ENCODE results near the gene HDAC7. TPM values are rescaled to one million over a fixed set of nuclear protein-coding genes. Genes with fewer than 3 reads are reported as not detected.

The HDAC7 gene
- total and polyA plus RNA-seq, 2 experiments from 2014 or later = 41.3 to 60.1 TPM

DNA sequence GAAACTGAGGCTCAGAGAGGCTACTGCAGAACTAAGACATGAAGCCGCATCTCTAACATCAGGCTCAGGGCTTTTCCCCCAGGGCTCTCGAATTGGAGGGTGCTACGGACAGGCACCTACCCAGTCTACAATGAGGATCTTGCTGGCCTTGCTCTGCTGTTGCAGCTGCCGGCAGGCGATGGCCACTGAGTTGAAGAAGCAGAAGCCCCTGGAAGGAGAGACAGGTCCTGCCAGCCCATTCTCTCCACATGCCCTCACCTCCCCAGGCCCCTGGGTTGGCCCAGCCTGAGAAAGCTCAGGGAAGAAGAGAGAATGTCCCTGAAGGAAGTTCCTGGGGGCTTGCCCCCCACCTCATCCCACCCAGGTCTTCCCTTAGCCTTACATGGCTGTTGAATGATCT, 30.6 kb downstream of the HDAC7 start:
- no peaks in the 10 kb centered on the region for H3K4me1 ChIP-seq (ENCODE audit: insufficient read depth)
- Mint-ChIP-seq H3K36me3 (ENCODE audit: low read depth) (peaks cover 85% of the 10 kb centered on the region), H3K27ac (no peak overlapping the region), H3K9me3 (no peaks in the 10 kb centered on the region; the same call in 2 of the 3 replicates), H3K27me3 (ENCODE audit: insufficient read depth, low read depth, poor library complexity) (peaks cover 11% of the 10 kb centered on the region), H3K4me1 (no peaks in the 10 kb centered on the region; the same call in 2 of the 3 replicates), H3K4me3 (no peak overlapping the region)
- H3K9me2 ChIP-seq (ENCODE audit: insufficient read depth) = no peaks in the 10 kb centered on the region
- DNase-seq (ENCODE audit: low spot score) = no peak
- H3F3A ChIP-seq (replicated peaks; ENCODE audit: low read depth) = no peaks in the 10 kb centered on the region
- no peaks in the 10 kb centered on the region for H3K27me3 ChIP-seq (ENCODE audit: insufficient read depth)
- H3K36me3 ChIP-seq (ENCODE audit: insufficient read depth) = peaks cover 17% of the 10 kb centered on the region
- no peaks in the 10 kb centered on the region for H3K79me2 ChIP-seq (replicated peaks; ENCODE audit: insufficient read depth)
- TF ChIP-seq POLR2AphosphoS5 (IDR thresholded peaks at IDR 0.05; ENCODE audit: low read depth) (no peak), ZNF331 (CRISPR knock-in tag; IDR thresholded peaks at IDR 0.05; ENCODE audit: low read depth) (no peak), JUNB (IDR thresholded peaks at IDR 0.05; ENCODE audit: unreplicated experiment) (no peak), NANOG (IDR thresholded peaks at IDR 0.05; ENCODE audit: borderline replicate concordance) (no peak), STAT1 (IDR thresholded peaks at IDR 0.05; ENCODE audit: unreplicated experiment) (no peak), EZH2 (IDR thresholded peaks at IDR 0.05; ENCODE audit: low read depth, unreplicated experiment) (no peak), CREB1 (CRISPR knock-in tag; IDR thresholded peaks at IDR 0.05; ENCODE audit: low read depth) (no peak), EZH2phosphoT487 (IDR thresholded peaks at IDR 0.05; ENCODE audit: unreplicated experiment) (no peak), ZNF114 (CRISPR knock-in tag; IDR thresholded peaks at IDR 0.05) (no peak)
- TF ChIP-seq, protein P1, sequence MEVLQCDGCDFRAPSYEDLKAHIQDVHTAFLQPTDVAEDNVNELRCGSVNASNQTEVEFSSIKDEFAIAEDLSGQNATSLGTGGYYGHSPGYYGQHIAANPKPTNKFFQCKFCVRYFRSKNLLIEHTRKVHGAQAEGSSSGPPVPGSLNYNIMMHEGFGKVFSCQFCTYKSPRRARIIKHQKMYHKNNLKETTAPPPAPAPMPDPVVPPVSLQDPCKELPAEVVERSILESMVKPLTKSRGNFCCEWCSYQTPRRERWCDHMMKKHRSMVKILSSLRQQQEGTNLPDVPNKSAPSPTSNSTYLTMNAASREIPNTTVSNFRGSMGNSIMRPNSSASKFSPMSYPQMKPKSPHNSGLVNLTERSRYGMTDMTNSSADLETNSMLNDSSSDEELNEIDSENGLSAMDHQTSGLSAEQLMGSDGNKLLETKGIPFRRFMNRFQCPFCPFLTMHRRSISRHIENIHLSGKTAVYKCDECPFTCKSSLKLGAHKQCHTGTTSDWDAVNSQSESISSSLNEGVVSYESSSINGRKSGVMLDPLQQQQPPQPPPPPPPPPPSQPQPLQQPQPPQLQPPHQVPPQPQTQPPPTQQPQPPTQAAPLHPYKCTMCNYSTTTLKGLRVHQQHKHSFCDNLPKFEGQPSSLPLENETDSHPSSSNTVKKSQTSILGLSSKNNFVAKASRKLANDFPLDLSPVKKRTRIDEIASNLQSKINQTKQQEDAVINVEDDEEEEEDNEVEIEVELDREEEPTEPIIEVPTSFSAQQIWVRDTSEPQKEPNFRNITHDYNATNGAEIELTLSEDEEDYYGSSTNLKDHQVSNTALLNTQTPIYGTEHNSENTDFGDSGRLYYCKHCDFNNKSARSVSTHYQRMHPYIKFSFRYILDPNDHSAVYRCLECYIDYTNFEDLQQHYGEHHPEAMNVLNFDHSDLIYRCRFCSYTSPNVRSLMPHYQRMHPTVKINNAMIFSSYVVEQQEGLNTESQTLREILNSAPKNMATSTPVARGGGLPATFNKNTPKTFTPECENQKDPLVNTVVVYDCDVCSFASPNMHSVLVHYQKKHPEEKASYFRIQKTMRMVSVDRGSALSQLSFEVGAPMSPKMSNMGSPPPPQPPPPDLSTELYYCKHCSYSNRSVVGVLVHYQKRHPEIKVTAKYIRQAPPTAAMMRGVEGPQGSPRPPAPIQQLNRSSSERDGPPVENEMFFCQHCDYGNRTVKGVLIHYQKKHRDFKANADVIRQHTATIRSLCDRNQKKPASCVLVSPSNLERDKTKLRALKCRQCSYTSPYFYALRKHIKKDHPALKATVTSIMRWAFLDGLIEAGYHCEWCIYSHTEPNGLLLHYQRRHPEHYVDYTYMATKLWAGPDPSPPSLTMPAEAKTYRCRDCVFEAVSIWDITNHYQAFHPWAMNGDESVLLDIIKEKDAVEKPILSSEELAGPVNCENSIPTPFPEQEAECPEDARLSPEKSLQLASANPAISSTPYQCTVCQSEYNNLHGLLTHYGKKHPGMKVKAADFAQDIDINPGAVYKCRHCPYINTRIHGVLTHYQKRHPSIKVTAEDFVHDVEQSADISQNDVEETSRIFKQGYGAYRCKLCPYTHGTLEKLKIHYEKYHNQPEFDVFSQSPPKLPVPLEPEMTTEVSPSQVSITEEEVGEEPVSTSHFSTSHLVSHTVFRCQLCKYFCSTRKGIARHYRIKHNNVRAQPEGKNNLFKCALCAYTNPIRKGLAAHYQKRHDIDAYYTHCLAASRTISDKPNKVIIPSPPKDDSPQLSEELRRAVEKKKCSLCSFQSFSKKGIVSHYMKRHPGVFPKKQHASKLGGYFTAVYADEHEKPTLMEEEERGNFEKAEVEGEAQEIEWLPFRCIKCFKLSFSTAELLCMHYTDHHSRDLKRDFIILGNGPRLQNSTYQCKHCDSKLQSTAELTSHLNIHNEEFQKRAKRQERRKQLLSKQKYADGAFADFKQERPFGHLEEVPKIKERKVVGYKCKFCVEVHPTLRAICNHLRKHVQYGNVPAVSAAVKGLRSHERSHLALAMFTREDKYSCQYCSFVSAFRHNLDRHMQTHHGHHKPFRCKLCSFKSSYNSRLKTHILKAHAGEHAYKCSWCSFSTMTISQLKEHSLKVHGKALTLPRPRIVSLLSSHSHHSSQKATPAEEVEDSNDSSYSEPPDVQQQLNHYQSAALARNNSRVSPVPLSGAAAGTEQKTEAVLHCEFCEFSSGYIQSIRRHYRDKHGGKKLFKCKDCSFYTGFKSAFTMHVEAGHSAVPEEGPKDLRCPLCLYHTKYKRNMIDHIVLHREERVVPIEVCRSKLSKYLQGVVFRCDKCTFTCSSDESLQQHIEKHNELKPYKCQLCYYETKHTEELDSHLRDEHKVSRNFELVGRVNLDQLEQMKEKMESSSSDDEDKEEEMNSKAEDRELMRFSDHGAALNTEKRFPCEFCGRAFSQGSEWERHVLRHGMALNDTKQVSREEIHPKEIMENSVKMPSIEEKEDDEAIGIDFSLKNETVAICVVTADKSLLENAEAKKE (CRISPR knock-in tag; IDR thresholded peaks at IDR 0.05) = no peak
- TF ChIP-seq, protein P2, sequence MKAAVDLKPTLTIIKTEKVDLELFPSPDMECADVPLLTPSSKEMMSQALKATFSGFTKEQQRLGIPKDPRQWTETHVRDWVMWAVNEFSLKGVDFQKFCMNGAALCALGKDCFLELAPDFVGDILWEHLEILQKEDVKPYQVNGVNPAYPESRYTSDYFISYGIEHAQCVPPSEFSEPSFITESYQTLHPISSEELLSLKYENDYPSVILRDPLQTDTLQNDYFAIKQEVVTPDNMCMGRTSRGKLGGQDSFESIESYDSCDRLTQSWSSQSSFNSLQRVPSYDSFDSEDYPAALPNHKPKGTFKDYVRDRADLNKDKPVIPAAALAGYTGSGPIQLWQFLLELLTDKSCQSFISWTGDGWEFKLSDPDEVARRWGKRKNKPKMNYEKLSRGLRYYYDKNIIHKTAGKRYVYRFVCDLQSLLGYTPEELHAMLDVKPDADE (IDR thresholded peaks at IDR 0.05) = no peak
- TF ChIP-seq, protein P3, sequence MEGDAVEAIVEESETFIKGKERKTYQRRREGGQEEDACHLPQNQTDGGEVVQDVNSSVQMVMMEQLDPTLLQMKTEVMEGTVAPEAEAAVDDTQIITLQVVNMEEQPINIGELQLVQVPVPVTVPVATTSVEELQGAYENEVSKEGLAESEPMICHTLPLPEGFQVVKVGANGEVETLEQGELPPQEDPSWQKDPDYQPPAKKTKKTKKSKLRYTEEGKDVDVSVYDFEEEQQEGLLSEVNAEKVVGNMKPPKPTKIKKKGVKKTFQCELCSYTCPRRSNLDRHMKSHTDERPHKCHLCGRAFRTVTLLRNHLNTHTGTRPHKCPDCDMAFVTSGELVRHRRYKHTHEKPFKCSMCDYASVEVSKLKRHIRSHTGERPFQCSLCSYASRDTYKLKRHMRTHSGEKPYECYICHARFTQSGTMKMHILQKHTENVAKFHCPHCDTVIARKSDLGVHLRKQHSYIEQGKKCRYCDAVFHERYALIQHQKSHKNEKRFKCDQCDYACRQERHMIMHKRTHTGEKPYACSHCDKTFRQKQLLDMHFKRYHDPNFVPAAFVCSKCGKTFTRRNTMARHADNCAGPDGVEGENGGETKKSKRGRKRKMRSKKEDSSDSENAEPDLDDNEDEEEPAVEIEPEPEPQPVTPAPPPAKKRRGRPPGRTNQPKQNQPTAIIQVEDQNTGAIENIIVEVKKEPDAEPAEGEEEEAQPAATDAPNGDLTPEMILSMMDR (conservative IDR thresholded peaks at IDR 0.05; ENCODE audit: low read depth in 2 of 2) = no peak
- TF ChIP-seq, protein P4, sequence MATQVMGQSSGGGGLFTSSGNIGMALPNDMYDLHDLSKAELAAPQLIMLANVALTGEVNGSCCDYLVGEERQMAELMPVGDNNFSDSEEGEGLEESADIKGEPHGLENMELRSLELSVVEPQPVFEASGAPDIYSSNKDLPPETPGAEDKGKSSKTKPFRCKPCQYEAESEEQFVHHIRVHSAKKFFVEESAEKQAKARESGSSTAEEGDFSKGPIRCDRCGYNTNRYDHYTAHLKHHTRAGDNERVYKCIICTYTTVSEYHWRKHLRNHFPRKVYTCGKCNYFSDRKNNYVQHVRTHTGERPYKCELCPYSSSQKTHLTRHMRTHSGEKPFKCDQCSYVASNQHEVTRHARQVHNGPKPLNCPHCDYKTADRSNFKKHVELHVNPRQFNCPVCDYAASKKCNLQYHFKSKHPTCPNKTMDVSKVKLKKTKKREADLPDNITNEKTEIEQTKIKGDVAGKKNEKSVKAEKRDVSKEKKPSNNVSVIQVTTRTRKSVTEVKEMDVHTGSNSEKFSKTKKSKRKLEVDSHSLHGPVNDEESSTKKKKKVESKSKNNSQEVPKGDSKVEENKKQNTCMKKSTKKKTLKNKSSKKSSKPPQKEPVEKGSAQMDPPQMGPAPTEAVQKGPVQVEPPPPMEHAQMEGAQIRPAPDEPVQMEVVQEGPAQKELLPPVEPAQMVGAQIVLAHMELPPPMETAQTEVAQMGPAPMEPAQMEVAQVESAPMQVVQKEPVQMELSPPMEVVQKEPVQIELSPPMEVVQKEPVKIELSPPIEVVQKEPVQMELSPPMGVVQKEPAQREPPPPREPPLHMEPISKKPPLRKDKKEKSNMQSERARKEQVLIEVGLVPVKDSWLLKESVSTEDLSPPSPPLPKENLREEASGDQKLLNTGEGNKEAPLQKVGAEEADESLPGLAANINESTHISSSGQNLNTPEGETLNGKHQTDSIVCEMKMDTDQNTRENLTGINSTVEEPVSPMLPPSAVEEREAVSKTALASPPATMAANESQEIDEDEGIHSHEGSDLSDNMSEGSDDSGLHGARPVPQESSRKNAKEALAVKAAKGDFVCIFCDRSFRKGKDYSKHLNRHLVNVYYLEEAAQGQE (IDR thresholded peaks at IDR 0.05; ENCODE audit: unreplicated experiment) = no peak
- H3K4me3 ChIP-seq = no peak overlapping the region
- H3K4me2 ChIP-seq = no peak overlapping the region
- no peak for ATAC-seq
- H4K20me1 ChIP-seq (replicated peaks; ENCODE audit: insufficient read depth) = peaks cover 6% of the 10 kb centered on the region; the same call in 1 of the 2 replicates
- H2AFZ ChIP-seq = no peak overlapping the region
- no peak overlapping the region for H3K27ac ChIP-seq (ENCODE audit: low read depth)

All from GM23338 (cell line).